A549 (cell line): ENCODE data around the gene PVR. TPM values are rescaled to one million over a fixed set of nuclear protein-coding genes. Genes with fewer than 3 reads are reported as not detected.

Experiments
- ATAC-seq, 2 experiments: fragments of 200-7000 bp in 1 of 2; fragments of >200 bp in 1 of 2; cut with Nextera tagmentation in 1 of 2; cut with Tn5 transposase in 1 of 2; 3 replicates each; pipeline versions ENCODE4 v1.8.0 to v1.9.1; 2018 to 2020; ENCODE audit warnings: mild to moderate bottlenecking in 1 of 2, moderate library complexity in 1 of 2
- CTCF ChIA-PET: fragments of 300-600 bp; sonication (Branson Sonifier 250); formaldehyde crosslinking; extraction: SDS; loops from one replicate; lab custom pipeline; 2021; ENCODE audit warnings: antibody characterized with exemption, inconsistent platforms; lab: Yijun Ruan, JAX
- POLR2A ChIA-PET: fragments of 350-600 bp; formaldehyde crosslinking; extraction: SDS; loops from one replicate; lab custom pipeline; 2021; ENCODE audit warnings: antibody characterized with exemption, inconsistent platforms; lab: Yijun Ruan, JAX
- DNase-seq, 2 experiments: peaks; one replicate each; pipeline versions ENCODE4 v3.0.0 to v3.0.0-alpha.2; 2011 to 2016; ENCODE audit warnings: low read depth in 1 of 2, low spot score in 1 of 2
- FAIRE-seq: peaks from 2 replicates; lab custom pipeline; 2011; peaks lifted over from hg19 to GRCh38; lab: Jason Lieb, UNC
- H3K27ac ChIP-seq, 2 experiments: fragments of >200 bp; sonication (Bioruptor Twin); formaldehyde crosslinking; 3 replicates each; pipeline ENCODE4 v1.5.1; 2016 to 2017
- H3K4me1 ChIP-seq: fragments of >200 bp; sonication (Bioruptor Twin); formaldehyde crosslinking; 3 replicates; pipeline ENCODE4 v1.6.1; 2016
- H3K4me2 ChIP-seq: fragments of >200 bp; sonication (Bioruptor Twin); formaldehyde crosslinking; 3 replicates; pipeline ENCODE4 v1.6.1; 2016
- H3K4me3 ChIP-seq: fragments of >200 bp; sonication (Bioruptor Twin); formaldehyde crosslinking; 3 replicates; pipeline ENCODE4 v1.5.1; 2016
- H3K9me3 ChIP-seq: fragments of >200 bp; sonication (Bioruptor Twin); formaldehyde crosslinking; 3 replicates; pipeline ENCODE4 v1.6.1; 2016
- CBX8 ChIP-seq: fragments of 200-600 bp; sonication (generic); IDR thresholded peaks from 2 replicates; pipeline ENCODE4 v1.6.1; 2016
- CHD4 ChIP-seq: fragments of 200-600 bp; sonication (generic); IDR thresholded peaks from 2 replicates; pipeline ENCODE4 v1.6.1; 2016; ENCODE audit warnings: antibody characterized with exemption, mild to moderate bottlenecking, borderline replicate concordance
- FOXS1 ChIP-seq: fragments of 250-450 bp; sonication (Bioruptor Pico); IDR thresholded peaks from 2 replicates; pipeline ENCODE4 v1.5.0; 2020; ENCODE audit warnings: mild to moderate bottlenecking, moderate library complexity
- GATA3 ChIP-seq: IDR thresholded peaks from 2 replicates; pipeline ENCODE4 v1.6.1; 2012; ENCODE audit warnings: borderline replicate concordance
- HOXB5 ChIP-seq: fragments of 250-450 bp; sonication (Bioruptor Pico); IDR thresholded peaks from 2 replicates; pipeline ENCODE4 v1.5.0; 2020; ENCODE audit warnings: mild to moderate bottlenecking, moderate library complexity
- JUN ChIP-seq, 2 experiments: fragments of >200 bp; sonication (Bioruptor Twin); formaldehyde crosslinking; IDR thresholded peaks; 2 replicates in 1 of 2; 3 replicates in 1 of 2; pipeline ENCODE4 v1.6.1; 2016 to 2017
- MAFK ChIP-seq: fragments of 450-650 bp; IDR thresholded peaks from 2 replicates; pipeline ENCODE4 v1.6.1; 2014; ENCODE audit not compliant: partially characterized antibody
- MAZ ChIP-seq: fragments of 150-350 bp; IDR thresholded peaks from 2 replicates; pipeline ENCODE4 v1.6.1; 2014; ENCODE audit warnings: antibody characterized with exemption, low read depth, low read length, borderline replicate concordance
- NFE2L2 ChIP-seq: fragments of 150-350 bp; conservative IDR thresholded peaks from 2 replicates; pipeline ENCODE4 v1.6.1; 2014; ENCODE audit warnings: low read length
- NR3C1 ChIP-seq: fragments of >200 bp; sonication (Bioruptor Twin); formaldehyde crosslinking; IDR thresholded peaks from 3 replicates; pipeline ENCODE4 v1.6.1; 2017
- POLR2A ChIP-seq: IDR thresholded peaks from 2 replicates; pipeline ENCODE4 v1.6.1; 2012; ENCODE audit warnings: mild to moderate bottlenecking, low read length
- RAD21 ChIP-seq, 2 experiments: fragments of >200 bp in 1 of 2; sonication (Bioruptor Twin) in 1 of 2; formaldehyde crosslinking in 1 of 2; IDR thresholded peaks in 1 of 2; conservative IDR thresholded peaks in 1 of 2; 2 replicates in 1 of 2; 3 replicates in 1 of 2; pipeline ENCODE4 v1.6.1; 2012 to 2018; ENCODE audit warnings: inconsistent platforms in 1 of 2
- RNF2 ChIP-seq: fragments of 200-600 bp; sonication (generic); IDR thresholded peaks from 2 replicates; pipeline ENCODE4 v1.6.1; 2016; ENCODE audit warnings: low read depth, mild to moderate bottlenecking, antibody characterized with exemption, moderate library complexity, borderline replicate concordance
- TFCP2L1 ChIP-seq: fragments of 250-450 bp; sonication (Bioruptor Pico); IDR thresholded peaks from 2 replicates; pipeline ENCODE4 v1.5.0; 2021; ENCODE audit warnings: mild to moderate bottlenecking
- TP53 ChIP-seq: fragments of 250-450 bp; sonication (Bioruptor Pico); IDR thresholded peaks from 2 replicates; pipeline ENCODE4 v1.5.0; 2021; ENCODE audit warnings: mild to moderate bottlenecking, moderate library complexity
- USF2 ChIP-seq: fragments of 450-650 bp; IDR thresholded peaks from 2 replicates; pipeline ENCODE4 v1.6.1; 2014; ENCODE audit warnings: antibody characterized with exemption
- ZC3H11A ChIP-seq: fragments of 450-650 bp; IDR thresholded peaks from 2 replicates; pipeline ENCODE4 v1.6.1; 2014; ENCODE audit warnings: antibody characterized with exemption, mild to moderate bottlenecking
- ZNF302 ChIP-seq: fragments of 250-450 bp; sonication (Bioruptor Pico); IDR thresholded peaks from 2 replicates; pipeline ENCODE4 v1.9.0; 2021; ENCODE audit warnings: inconsistent platforms, mild to moderate bottlenecking, moderate library complexity
- WGBS: methylation state at CpG from one replicate; pipeline ENCODE4 v1.1.6; 2017; ENCODE audit errors: missing lambda C conversion rate; 5-methylcytosine and 5-hydroxymethylcytosine counted together
- polyA plus RNA-seq, 4 experiments: library from polyadenylated mRNA; depleted of rRNA in 3 of 4; stranded (reverse); fragments of >200 nt; fragmentation: RNase III in 1 of 4; extraction: RNeasy Plus Mini Kit Qiagen cat#74134 plus additional on column Dnase treatment in 1 of 4; gene quantifications; 2 replicates in 3 of 4; 3 replicates in 1 of 4; pipeline ENCODE4 v1.2.3, GENCODE V29; 2011 to 2017
- TF ChIP-seq, protein P1 (sequence below): fragments of 200-600 bp; sonication (generic); IDR thresholded peaks from 2 replicates; pipeline ENCODE4 v1.6.1; 2016; ENCODE audit warnings: antibody characterized with exemption, mild to moderate bottlenecking, moderate library complexity
- TF ChIP-seq, protein P2 (sequence below): fragments of >200 bp; sonication (Bioruptor Twin); formaldehyde crosslinking; IDR thresholded peaks from 3 replicates; pipeline ENCODE4 v1.5.1; 2016
- TF ChIP-seq, protein P3 (sequence below): IDR thresholded peaks from 2 replicates; pipeline ENCODE4 v1.6.1; 2012
- TF ChIP-seq, protein P4 (sequence below): IDR thresholded peaks from 2 replicates; pipeline ENCODE4 v1.6.1; 2012

Gene PVR
- polyA plus RNA-seq, 2 of the 4 experiments (the other 2 are of a cell fraction) = 90.3 to 108 TPM

DNA sequence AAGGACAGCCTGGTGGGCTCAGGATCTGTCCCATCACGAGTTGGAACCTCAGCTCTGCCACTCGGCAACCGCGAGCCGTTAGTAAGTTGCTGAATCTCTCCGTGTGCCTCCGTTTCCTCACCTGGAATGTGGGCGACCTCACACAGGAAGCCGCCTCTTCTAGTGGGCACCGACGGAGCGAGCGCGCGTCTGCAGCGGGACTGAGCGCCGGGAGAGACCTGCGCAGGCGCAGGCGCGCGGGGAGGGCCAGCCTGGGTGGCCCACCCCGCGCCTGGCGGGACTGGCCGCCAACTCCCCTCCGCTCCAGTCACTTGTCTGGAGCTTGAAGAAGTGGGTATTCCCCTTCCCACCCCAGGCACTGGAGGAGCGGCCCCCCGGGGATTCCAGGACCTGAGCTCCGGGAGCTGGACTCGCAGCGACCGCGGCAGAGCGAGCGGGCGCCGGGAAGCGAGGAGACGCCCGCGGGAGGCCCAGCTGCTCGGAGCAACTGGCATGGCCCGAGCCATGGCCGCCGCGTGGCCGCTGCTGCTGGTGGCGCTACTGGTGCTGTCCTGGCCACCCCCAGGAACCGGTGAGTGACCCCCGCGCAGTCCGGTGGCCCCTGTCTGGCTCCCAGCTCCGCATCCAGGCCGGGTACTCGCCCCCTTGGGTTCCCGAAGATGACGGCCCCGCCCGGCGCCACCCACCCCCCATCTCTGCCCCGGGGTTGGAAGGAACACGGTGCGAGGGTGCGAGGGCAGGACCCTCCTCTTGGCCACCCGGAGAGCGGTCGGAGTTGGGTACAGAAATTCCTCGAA lies at the start of gene PVR (continued):
- TF ChIP-seq, protein P1, sequence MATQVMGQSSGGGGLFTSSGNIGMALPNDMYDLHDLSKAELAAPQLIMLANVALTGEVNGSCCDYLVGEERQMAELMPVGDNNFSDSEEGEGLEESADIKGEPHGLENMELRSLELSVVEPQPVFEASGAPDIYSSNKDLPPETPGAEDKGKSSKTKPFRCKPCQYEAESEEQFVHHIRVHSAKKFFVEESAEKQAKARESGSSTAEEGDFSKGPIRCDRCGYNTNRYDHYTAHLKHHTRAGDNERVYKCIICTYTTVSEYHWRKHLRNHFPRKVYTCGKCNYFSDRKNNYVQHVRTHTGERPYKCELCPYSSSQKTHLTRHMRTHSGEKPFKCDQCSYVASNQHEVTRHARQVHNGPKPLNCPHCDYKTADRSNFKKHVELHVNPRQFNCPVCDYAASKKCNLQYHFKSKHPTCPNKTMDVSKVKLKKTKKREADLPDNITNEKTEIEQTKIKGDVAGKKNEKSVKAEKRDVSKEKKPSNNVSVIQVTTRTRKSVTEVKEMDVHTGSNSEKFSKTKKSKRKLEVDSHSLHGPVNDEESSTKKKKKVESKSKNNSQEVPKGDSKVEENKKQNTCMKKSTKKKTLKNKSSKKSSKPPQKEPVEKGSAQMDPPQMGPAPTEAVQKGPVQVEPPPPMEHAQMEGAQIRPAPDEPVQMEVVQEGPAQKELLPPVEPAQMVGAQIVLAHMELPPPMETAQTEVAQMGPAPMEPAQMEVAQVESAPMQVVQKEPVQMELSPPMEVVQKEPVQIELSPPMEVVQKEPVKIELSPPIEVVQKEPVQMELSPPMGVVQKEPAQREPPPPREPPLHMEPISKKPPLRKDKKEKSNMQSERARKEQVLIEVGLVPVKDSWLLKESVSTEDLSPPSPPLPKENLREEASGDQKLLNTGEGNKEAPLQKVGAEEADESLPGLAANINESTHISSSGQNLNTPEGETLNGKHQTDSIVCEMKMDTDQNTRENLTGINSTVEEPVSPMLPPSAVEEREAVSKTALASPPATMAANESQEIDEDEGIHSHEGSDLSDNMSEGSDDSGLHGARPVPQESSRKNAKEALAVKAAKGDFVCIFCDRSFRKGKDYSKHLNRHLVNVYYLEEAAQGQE = no peak
- TF ChIP-seq POLR2A (peak; percentile 72), JUN (IDR thresholded peaks at IDR 0.05) (peak; percentile 77 to 94; a peak in 4 of 5 replicates)

DNA sequence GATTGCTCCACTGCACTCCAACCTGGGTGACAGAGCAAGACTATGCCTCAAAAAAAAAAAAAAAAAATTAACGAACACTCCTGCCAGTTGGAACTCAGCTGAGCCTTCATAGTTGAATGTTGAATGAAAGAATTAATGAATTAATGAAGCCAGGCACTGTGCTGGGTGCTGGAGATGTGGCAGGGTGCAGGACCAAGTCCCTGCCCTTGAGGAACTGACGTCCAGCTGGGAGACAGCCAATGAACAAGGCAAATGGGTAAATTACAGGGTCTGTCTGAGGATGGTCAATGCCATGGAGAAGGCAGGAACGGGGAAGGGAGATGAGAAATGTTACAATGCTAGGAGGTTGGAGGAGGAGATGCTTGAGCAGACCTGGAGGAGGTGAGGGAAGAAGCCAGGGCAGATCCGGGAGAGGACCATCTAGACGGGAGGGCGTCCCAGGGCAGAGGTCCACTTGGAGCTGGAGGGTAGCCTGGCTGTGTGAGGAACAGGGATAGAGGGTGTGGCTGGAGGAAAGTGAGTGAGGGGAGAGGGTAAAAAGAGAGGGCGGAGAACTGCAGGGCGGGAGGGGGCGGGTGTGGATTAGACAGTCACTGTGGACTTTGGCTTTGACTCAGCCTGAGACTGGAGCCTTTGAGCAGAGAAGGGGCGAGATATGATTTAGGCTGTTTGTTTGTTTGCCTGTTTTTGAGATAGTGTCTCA lies 47.1 kb upstream of the PVR start:
- Histone ChIP-seq H3K4me1 (peaks cover 46% of the 10 kb centered on the region), H3K9me3 (peaks cover 7% of the 10 kb centered on the region; the same call in 2 of the 3 replicates), H3K4me3 (no peak overlapping the region), H3K4me2 (peak overlapping the region; percentile 59), H3K27ac (peak overlapping the region; percentile 67 to 79)
- ATAC-seq (peak; percentile 72 to 83), DNase-seq (peak; percentile 68 to 72), FAIRE-seq (no peak)
- 30% methylated on average over 9 of the region's 10 CpGs for WGBS
- ChIA-PET CTCF (interaction anchor here (0.9 to 9.0 kb wide), 11 partner anchors 6 to 127 kb away, joined by 3 to 58 read pairs (median 5); partner anchors contain the start of gene PVR), POLR2A (interaction anchor here (0.8 kb wide), 1 partner anchor 29 kb away, joined by 3 read pairs; no protein-coding TSS in a partner anchor)
- TF ChIP-seq RAD21 (conservative IDR thresholded peaks at IDR 0.05 in 1 of 2, IDR thresholded peaks at IDR 0.05 in 1 of 2) = 0 out of 5 replicates have a peak, but pooled peaks of 1 of the 2 experiments have one; percentile 12
- TF ChIP-seq ZC3H11A = no peak
- TF ChIP-seq, all 56 proteins: peak for 1

DNA sequence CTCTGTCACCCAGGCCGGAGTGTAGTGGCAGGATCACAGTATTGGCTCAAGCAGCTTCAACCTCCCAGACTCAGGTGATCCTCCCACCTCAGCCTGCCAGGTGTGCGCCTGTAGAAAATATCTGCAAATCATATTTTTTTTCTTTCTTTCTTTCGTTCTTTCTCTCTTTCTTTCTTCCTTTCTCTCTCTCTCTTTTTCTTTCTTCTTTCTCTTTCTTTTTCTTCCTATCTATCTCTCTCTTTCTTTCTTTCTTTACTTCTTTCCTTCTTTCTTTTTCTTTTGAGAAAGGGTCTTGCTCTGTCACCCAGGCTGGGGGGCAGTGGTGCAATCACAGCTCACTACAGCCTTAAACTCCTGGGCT lies 46.6 kb upstream of the PVR start:
- 47% methylated on average over 3 of the region's 3 CpGs for WGBS
- ATAC-seq = no peak
- no peak for DNase-seq
- 0 out of 2 replicates have a peak, but pooled peaks have one; percentile 33 for TF ChIP-seq GATA3
- no peak for TF ChIP-seq NFE2L2
- TF ChIP-seq JUN (IDR thresholded peaks at IDR 0.05) = no peak
- TF ChIP-seq MAFK = no peak
- TF ChIP-seq TP53 (CRISPR knock-in tag) = no peak
- no peak for TF ChIP-seq CBX8
- no peak for TF ChIP-seq TFCP2L1 (CRISPR knock-in tag)
- TF ChIP-seq RAD21 (conservative IDR thresholded peaks at IDR 0.05 in 1 of 2, IDR thresholded peaks at IDR 0.05 in 1 of 2) = 0 out of 5 replicates have a peak, but pooled peaks of 1 of the 2 experiments have one; percentile 6
- TF ChIP-seq, all 56 proteins: peak for 2
- H3K4me1 ChIP-seq = peaks cover 40% of the 10 kb centered on the region
- H3K4me2 ChIP-seq = peak overlapping the region; percentile 59
- ChIA-PET CTCF (interaction anchor here (0.9 to 9.0 kb wide), 8 partner anchors 7 to 126 kb away, joined by 3 to 58 read pairs (median 8); no protein-coding TSS in a partner anchor), POLR2A (no interaction called here)
- no peak for FAIRE-seq
- peaks cover 7% of the 10 kb centered on the region; the same call in 2 of the 3 replicates for H3K9me3 ChIP-seq
- peak overlapping the region; percentile 67 to 79 for H3K27ac ChIP-seq
- no peak overlapping the region for H3K4me3 ChIP-seq

DNA sequence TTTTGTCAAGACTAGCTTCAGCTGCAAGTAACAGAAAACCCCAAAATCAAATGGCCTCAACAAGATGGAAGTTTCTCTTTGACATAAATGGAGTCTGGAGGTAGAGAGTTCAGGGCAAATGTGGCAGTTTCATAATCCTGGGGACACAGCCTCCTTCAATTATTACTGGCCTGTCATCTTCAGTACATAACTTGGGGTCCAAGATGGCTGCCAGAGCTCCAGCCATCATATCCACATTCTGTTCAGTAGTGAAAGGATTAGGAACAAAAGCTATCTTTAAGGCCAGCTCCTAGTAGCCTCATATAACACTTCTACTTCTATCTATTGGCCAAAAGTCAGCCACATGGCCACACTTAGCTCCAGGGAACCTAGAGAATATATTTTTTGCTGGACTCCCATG lies 45.4 kb upstream of the PVR start:
- FAIRE-seq (no peak), ATAC-seq (no peak), DNase-seq (no peak)
- no peak overlapping the region for H3K4me3 ChIP-seq
- ChIA-PET POLR2A (no interaction called here), CTCF (interaction anchor here (1.0 to 9.0 kb wide), 4 partner anchors 8 to 59 kb away, joined by 3 to 58 read pairs (median 3); partner anchors contain the start of gene PVR)
- H3K27ac ChIP-seq = no peak overlapping the region
- peaks cover 34% of the 10 kb centered on the region for H3K4me1 ChIP-seq
- peaks cover 7% of the 10 kb centered on the region; the same call in 2 of the 3 replicates for H3K9me3 ChIP-seq
- TF ChIP-seq, protein P2, sequence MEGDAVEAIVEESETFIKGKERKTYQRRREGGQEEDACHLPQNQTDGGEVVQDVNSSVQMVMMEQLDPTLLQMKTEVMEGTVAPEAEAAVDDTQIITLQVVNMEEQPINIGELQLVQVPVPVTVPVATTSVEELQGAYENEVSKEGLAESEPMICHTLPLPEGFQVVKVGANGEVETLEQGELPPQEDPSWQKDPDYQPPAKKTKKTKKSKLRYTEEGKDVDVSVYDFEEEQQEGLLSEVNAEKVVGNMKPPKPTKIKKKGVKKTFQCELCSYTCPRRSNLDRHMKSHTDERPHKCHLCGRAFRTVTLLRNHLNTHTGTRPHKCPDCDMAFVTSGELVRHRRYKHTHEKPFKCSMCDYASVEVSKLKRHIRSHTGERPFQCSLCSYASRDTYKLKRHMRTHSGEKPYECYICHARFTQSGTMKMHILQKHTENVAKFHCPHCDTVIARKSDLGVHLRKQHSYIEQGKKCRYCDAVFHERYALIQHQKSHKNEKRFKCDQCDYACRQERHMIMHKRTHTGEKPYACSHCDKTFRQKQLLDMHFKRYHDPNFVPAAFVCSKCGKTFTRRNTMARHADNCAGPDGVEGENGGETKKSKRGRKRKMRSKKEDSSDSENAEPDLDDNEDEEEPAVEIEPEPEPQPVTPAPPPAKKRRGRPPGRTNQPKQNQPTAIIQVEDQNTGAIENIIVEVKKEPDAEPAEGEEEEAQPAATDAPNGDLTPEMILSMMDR = no peak
- TF ChIP-seq, protein P3, sequence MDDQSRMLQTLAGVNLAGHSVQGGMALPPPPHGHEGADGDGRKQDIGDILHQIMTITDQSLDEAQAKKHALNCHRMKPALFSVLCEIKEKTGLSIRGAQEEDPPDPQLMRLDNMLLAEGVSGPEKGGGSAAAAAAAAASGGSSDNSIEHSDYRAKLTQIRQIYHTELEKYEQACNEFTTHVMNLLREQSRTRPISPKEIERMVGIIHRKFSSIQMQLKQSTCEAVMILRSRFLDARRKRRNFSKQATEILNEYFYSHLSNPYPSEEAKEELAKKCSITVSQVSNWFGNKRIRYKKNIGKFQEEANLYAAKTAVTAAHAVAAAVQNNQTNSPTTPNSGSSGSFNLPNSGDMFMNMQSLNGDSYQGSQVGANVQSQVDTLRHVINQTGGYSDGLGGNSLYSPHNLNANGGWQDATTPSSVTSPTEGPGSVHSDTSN = no peak
- TF ChIP-seq FOXS1 (CRISPR knock-in tag) (no peak), RNF2 (no peak), USF2 (no peak), ZC3H11A (no peak), CBX8 (no peak), CHD4 (no peak), HOXB5 (CRISPR knock-in tag) (no peak), NR3C1 (no peak), ZNF302 (CRISPR knock-in tag) (no peak), MAZ (no peak)
- TF ChIP-seq, protein P4, sequence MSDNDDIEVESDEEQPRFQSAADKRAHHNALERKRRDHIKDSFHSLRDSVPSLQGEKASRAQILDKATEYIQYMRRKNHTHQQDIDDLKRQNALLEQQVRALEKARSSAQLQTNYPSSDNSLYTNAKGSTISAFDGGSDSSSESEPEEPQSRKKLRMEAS = no peak
- no peak overlapping the region for H3K4me2 ChIP-seq
